GM12878 (cell line): ENCODE measurements around the gene CREB3. TPM values are rescaled to one million over a fixed set of nuclear protein-coding genes. Genes with fewer than 3 reads are reported as not detected.

Experiments used
- ATAC-seq: fragments of 200-7000 bp; cut with Tn5 transposase; 3 replicates; pipeline ENCODE4 v1.9.1; 2020; ENCODE audit warnings: mild to moderate bottlenecking, moderate library complexity
- BruUV-seq: library from RNA; stranded (reverse); fragments of 400-500 nt; replicated peaks from 2 replicates; lab custom pipeline; 2021; lab: Mats Ljungman, UMichigan
- CTCF ChIA-PET: fragments of 300-600 bp; sonication (Branson Sonifier 250); formaldehyde crosslinking; extraction: SDS; loops from one replicate; lab custom pipeline; 2021; ENCODE audit warnings: inconsistent platforms; lab: Yijun Ruan, JAX
- POLR2A ChIA-PET: fragments of 350-600 bp; formaldehyde crosslinking; extraction: SDS; loops from one replicate; lab custom pipeline; 2021; ENCODE audit warnings: inconsistent platforms; lab: Charles Lee
- RAD21 ChIA-PET: fragments of 300-600 bp; sonication (Branson Sonifier 250); formaldehyde crosslinking; loops from one replicate; lab custom pipeline; 2023; ENCODE audit warnings: antibody characterized with exemption; ENCODE audit not compliant: unreplicated experiment; lab: Charles Lee
- SMC1A ChIA-PET: fragments of 300-600 bp; sonication (Branson Sonifier 250); formaldehyde crosslinking; loops from one replicate; lab custom pipeline; 2023; ENCODE audit not compliant: unreplicated experiment, uncharacterized antibody; lab: Charles Lee
- DNase-seq: peaks from one replicate; pipeline ENCODE4 v3.0.0-alpha.2; 2011; ENCODE audit warnings: low read depth, low spot score
- FAIRE-seq: peaks from 3 replicates; lab custom pipeline; 2011; peaks lifted over from hg19 to GRCh38; lab: Jason Lieb, UNC
- H2AFZ ChIP-seq: 2 replicates; pipeline ENCODE4 v1.6.0; 2011; ENCODE audit warnings: low read depth, low read length, control low read depth; ENCODE audit not compliant: control insufficient read depth
- H3K27ac ChIP-seq: 2 replicates; pipeline ENCODE4 v1.5.1; 2011; ENCODE audit warnings: control low read depth; ENCODE audit not compliant: control insufficient read depth, insufficient read depth
- H3K27me3 ChIP-seq, 2 experiments: replicated peaks in 1 of 2; 2 replicates each; pipeline versions ENCODE4 v1.6.0 to v1.6.1; 2011; ENCODE audit warnings: low read length in 1 of 2; ENCODE audit not compliant: control insufficient read depth in 2 of 2, insufficient read depth in 2 of 2
- H3K36me3 ChIP-seq, 2 experiments: 2 replicates each; pipeline ENCODE4 v1.5.1; 2011; ENCODE audit warnings: low read length in 1 of 2; ENCODE audit not compliant: control insufficient read depth in 2 of 2, insufficient read depth in 2 of 2
- H3K4me1 ChIP-seq: 2 replicates; pipeline ENCODE4 v1.6.1; 2011; ENCODE audit warnings: mild to moderate bottlenecking, low read length, moderate library complexity, mixed read lengths; ENCODE audit not compliant: control insufficient read depth, insufficient read depth
- H3K4me2 ChIP-seq: 2 replicates; pipeline ENCODE4 v1.6.0; 2011; ENCODE audit warnings: control low read depth; ENCODE audit not compliant: control insufficient read depth, insufficient read depth
- H3K4me3 ChIP-seq: fragments of 200-600 bp; sonication (generic); 2 replicates; pipeline ENCODE4 v1.5.1; 2016
- H3K79me2 ChIP-seq: 2 replicates; pipeline ENCODE4 v1.6.0; 2011; ENCODE audit warnings: low read length; ENCODE audit not compliant: control insufficient read depth, insufficient read depth
- H3K9ac ChIP-seq: 2 replicates; pipeline ENCODE4 v1.8.0; 2011; ENCODE audit warnings: low read length, control low read depth, mixed read lengths; ENCODE audit not compliant: control insufficient read depth, insufficient read depth
- H3K9me3 ChIP-seq: replicated peaks from 3 replicates; pipeline ENCODE4 v1.5.1; 2011; ENCODE audit warnings: mild to moderate bottlenecking, low read length; ENCODE audit not compliant: control insufficient read depth, insufficient read depth
- H4K20me1 ChIP-seq: 2 replicates; pipeline ENCODE4 v1.6.0; 2011; ENCODE audit not compliant: control insufficient read depth, insufficient read depth
- ATF2 ChIP-seq: IDR thresholded peaks from 2 replicates; pipeline ENCODE4 v1.6.1; 2012; ENCODE audit warnings: low read length, inconsistent platforms
- BMI1 ChIP-seq: fragments of 450-650 bp; IDR thresholded peaks from 2 replicates; pipeline ENCODE4 v1.6.1; 2016; ENCODE audit warnings: mild to moderate bottlenecking, moderate library complexity, borderline replicate concordance
- CEBPZ ChIP-seq: fragments of 150-350 bp; IDR thresholded peaks from 2 replicates; pipeline ENCODE4 v1.6.1; 2016; ENCODE audit warnings: low read depth, low read length
- CHD4 ChIP-seq: fragments of 200-600 bp; sonication (generic); IDR thresholded peaks from 2 replicates; pipeline ENCODE4 v1.6.1; 2016; ENCODE audit warnings: mild to moderate bottlenecking
- HSF1 ChIP-seq: fragments of 150-350 bp; IDR thresholded peaks from 2 replicates; pipeline ENCODE4 v1.6.1; 2014; ENCODE audit warnings: mild to moderate bottlenecking, low read depth, low read length
- IRF4 ChIP-seq: IDR thresholded peaks from 2 replicates; pipeline ENCODE4 v1.6.1; 2011; ENCODE audit warnings: low read depth, low read length
- MYC ChIP-seq: IDR thresholded peaks from 2 replicates; pipeline ENCODE4 v1.6.1; 2011; ENCODE audit warnings: mild to moderate bottlenecking, low read length, moderate library complexity, inconsistent platforms; ENCODE audit not compliant: insufficient read depth, insufficient replicate concordance, insufficient read length, severe bottlenecking
- NR2C1 ChIP-seq: fragments of 450-650 bp; IDR thresholded peaks from 2 replicates; pipeline ENCODE4 v1.6.1; 2017; ENCODE audit warnings: antibody characterized with exemption, mild to moderate bottlenecking, moderate library complexity
- POLR2A ChIP-seq: IDR thresholded peaks from 2 replicates; pipeline ENCODE4 v1.6.1; 2011; ENCODE audit warnings: low read depth, mild to moderate bottlenecking, low read length
- POU2F2 ChIP-seq: IDR thresholded peaks from 3 replicates; pipeline ENCODE4 v1.6.1; 2011; ENCODE audit warnings: low read depth, mild to moderate bottlenecking, low read length, borderline replicate concordance
- REST ChIP-seq: IDR thresholded peaks from 2 replicates; pipeline ENCODE4 v1.6.1; 2012; ENCODE audit warnings: mild to moderate bottlenecking, low read depth, low read length
- SRF ChIP-seq, 2 experiments: IDR thresholded peaks; 2 replicates each; pipeline ENCODE4 v1.6.1; 2011; ENCODE audit warnings: low read depth in 2 of 2, low read length in 2 of 2, mild to moderate bottlenecking in 1 of 2, moderate library complexity in 1 of 2
- WGBS: methylation state at CpG from one replicate; pipeline ENCODE4 v1.1.6; 2016; ENCODE audit warnings: low lambda C conversion rate; ENCODE audit not compliant: insufficient replicate concordance, insufficient coverage; ENCODE audit errors: missing lambda C conversion rate; 5-methylcytosine and 5-hydroxymethylcytosine counted together
- in situ Hi-C: fragments of 300-500 bp; cut with MboI; formaldehyde crosslinking; loops from 9 replicates; pipeline ENCODE4 v1.14.3; 2018; ENCODE audit warnings: mixed read lengths
- intact Hi-C: fragments of 100-400 bp; cut with micrococcal nuclease; formaldehyde crosslinking; loops from one replicate; pipeline ENCODE4 v1.14.2; 2022; ENCODE audit not compliant: unreplicated experiment
- polyA plus RNA-seq, 11 experiments: library from polyadenylated mRNA; depleted of rRNA in 4 of 11; unstranded in 6 of 11; stranded (reverse) in 5 of 11; fragments of >200 nt; fragmentation: Nextera tagmentation in 4 of 11; fragmentation: Illumina TruSeq in 1 of 11; extraction: Ambion mirVana in 4 of 11; extraction: Trizol in 1 of 11; gene quantifications; 1 replicate in 1 of 11; 2 replicates in 10 of 11; pipeline versions ENCODE4 v1.2.1 to v1.2.3, GENCODE V29; 2011 to 2016; ENCODE audit warnings: inconsistent platforms in 2 of 11, missing spikeins in 2 of 11, low read depth in 1 of 11
- total RNA-seq, 4 experiments: library from RNA; depleted of rRNA in 3 of 4; stranded (reverse); fragments of >200 nt in 3 of 4; fragmentation: Illumina TruSeq in 1 of 4; extraction: Trizol in 1 of 4; gene quantifications; 2 replicates each; pipeline versions ENCODE4 v1.2.1 to v1.2.3, GENCODE V29; 2013 to 2021

CREB3 gene
- total and polyA plus RNA-seq, 10 of the 15 experiments (the other 5 are each of a cell fraction or from before 2014, with no cell fraction given): 9.8 to 38.9 (median 19.8) TPM

- peak overlapping the region; percentile 90 for H3K9ac ChIP-seq
- peak; percentile 16 for ATAC-seq
- H4K20me1 ChIP-seq: no peaks in the 10 kb centered on the region
- ChIA-PET RAD21 (interaction anchor here (1.1 to 8.6 kb wide), 16 partner anchors 14 to 617 kb away, joined by 3 to 133 read pairs (median 5); partner anchors contain the start of genes ARHGEF39, ATOSB, CCDC107 and CD72), SMC1A (interaction anchor here (1.0 to 8.0 kb wide), 9 partner anchors 15 to 114 kb away, joined by 3 to 145 read pairs (median 12); partner anchors contain the start of genes ARHGEF39, CCDC107, GBA2 and RGP1), CTCF (interaction anchor here (1.0 to 9.5 kb wide), 16 partner anchors 13 to 149 kb away, joined by 3 to 183 read pairs (median 7); partner anchors contain the start of genes ARHGEF39, CCDC107, GBA2 and HINT2), POLR2A (interaction anchor here (0.7 to 8.1 kb wide), 16 partner anchors 8 to 129 kb away, joined by 3 to 163 read pairs (median 6); partner anchors contain the start of genes ARHGEF39, CCDC107, GBA2 and HINT2)
- peaks cover 10% of the 10 kb centered on the region for H3K4me1 ChIP-seq
- no peak for DNase-seq
- peaks cover 10 to 18% of the 10 kb centered on the region in 2 experiments; a peak in 3 of 4 replicates for H3K36me3 ChIP-seq
- H3K4me2 ChIP-seq: peak overlapping the region; percentile 93
- intact Hi-C loops: loop anchor here (1.0 to 10.0 kb wide), 5 partner anchors 15 to 618 kb away; partner anchors contain the start of genes ATOSB and HINT2
- H3K79me2 ChIP-seq: peaks cover 52% of the 10 kb centered on the region
- H3K9me3 ChIP-seq: no peaks in the 10 kb centered on the region
- peak; percentile 83 for FAIRE-seq
- WGBS: under 1% methylated on average over 14 of the region's 14 CpGs
- peak overlapping the region; percentile 11 for H2AFZ ChIP-seq
- in situ Hi-C loops: loop anchor here (10.0 kb wide), 1 partner anchor 628 kb away; the partner anchor contains the start of gene STOML2
- H3K4me3 ChIP-seq: peak overlapping the region; percentile 74
- peak overlapping the region; percentile 92 for H3K27ac ChIP-seq
- H3K27me3 ChIP-seq: no peaks in the 10 kb centered on the region
- TSS peak; percentile 86 for BruUV-seq
- no peak for TF ChIP-seq REST
- no peak for TF ChIP-seq SRF (IDR thresholded peaks at IDR 0.05; ENCODE audit: low read depth in 2 of 2, low read length in 2 of 2)
- TF ChIP-seq CHD4: no peak
- TF ChIP-seq POU2F2: no peak
- no peak for TF ChIP-seq HSF1
- TF ChIP-seq IRF4: no peak
- no peak for TF ChIP-seq MYC
- no peak for TF ChIP-seq CEBPZ
- no peak for TF ChIP-seq ATF2
- TF ChIP-seq BMI1: no peak
- no peak for TF ChIP-seq NR2C1
- no peak for TF ChIP-seq POLR2A
Measured at GRCh38 chr9:35732800-35733541, 505 bp downstream of the CREB3 start.
